NCI-H748 treated with DMSO at 0.1 percent for 48 hours (cell line): ENCODE results near the gene HOXB8.

Experiments
- DNase-seq: peaks from one replicate; lab custom pipeline; 2025; lab: John Stamatoyannopoulos, UW

Gene HOXB8

DNA sequence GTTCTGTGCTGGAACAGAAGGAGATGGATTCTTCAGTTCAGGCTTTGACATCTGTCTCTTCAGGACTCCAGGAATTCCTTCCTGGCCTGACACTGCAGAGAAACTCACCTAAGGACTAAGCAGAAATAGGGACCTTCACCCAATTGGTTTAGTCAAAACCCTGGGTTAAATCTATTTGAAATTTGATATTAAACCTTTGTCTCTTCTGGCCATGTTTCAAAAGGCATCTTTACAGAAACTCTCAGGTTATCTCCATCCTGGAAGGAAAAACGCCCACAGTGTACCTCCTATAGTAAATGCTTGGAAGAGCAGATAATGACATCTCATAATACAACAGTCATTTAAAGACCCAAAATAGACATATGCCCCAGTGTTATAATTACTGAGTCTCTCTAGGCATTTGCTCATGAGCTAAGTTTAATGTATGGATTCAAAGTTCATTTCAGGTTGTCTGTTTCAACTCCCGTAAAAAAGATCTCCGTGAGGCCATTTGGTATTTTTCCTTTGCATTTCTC lies 31.3 kb downstream of the HOXB8 start:
- DNase-seq, result no peak

GRCh38 chr17:48582750-48583069 lies 32.4 kb downstream of the HOXB8 start:
- no peak for DNase-seq

GRCh38 chr17:48579760-48580554 lies 35.1 kb downstream of the HOXB8 start:
- no peak for DNase-seq

DNA sequence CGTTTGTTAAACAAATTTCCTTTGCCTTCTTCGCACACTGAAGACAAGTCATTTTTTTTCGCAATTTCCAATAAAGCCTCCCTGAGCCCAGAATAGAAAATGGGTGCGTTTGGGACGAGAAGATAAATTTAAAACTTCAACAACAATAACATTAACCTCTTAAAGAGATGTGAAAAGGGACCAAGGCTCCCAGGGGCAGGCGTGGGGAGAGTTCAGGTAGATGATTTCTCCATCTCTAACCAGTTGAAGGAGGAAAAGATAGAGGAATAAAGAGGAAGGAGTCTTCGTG lies 35.7 kb downstream of the HOXB8 start:
- no peak for DNase-seq

- DNase-seq, result no peak
These were observed 36.2 kb downstream of the HOXB8 start for GRCh38 chr17:48578616-48579470.

DNA sequence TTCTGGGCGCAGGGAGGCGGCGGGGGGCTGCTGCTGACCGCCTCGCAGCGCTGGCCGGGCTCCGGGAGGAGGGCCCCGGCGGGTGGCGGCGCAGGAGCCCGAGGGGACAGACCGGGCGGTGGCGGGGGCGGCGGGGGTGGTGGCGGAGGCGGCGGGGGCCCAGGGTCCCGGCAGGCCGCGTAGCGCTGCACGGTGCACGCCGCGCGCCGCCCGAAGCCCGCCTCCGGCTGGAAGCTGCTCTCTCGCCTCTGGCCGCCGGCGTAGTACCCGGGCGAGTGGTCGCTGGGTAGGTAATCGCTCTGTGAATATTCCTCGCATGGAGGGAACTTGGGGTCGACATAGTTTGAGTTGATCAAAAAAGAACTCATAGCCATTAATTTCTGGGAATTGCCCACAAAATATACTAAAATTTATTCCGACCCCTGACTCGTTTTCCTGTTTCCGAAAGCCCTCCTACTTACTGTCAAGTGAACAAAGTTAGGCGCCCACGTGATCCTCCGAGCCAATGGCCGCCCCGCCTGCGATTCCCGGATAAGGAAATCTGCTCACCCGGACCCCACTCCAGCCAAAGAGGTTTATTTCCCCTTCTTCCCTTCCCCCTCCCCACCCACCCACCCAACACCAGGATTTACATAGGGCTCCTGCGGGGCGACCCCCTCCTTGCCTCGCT lies 37.0 kb downstream of the HOXB8 start, which contains the start of gene HOXB4:
Gene HOXB4, minus strand, starts transcription at position 405 of the 670 bp plus-strand sequence. Its CDS starts 31 bp downstream, at position 374.
- DNase-seq, result peak; percentile 65

DNA sequence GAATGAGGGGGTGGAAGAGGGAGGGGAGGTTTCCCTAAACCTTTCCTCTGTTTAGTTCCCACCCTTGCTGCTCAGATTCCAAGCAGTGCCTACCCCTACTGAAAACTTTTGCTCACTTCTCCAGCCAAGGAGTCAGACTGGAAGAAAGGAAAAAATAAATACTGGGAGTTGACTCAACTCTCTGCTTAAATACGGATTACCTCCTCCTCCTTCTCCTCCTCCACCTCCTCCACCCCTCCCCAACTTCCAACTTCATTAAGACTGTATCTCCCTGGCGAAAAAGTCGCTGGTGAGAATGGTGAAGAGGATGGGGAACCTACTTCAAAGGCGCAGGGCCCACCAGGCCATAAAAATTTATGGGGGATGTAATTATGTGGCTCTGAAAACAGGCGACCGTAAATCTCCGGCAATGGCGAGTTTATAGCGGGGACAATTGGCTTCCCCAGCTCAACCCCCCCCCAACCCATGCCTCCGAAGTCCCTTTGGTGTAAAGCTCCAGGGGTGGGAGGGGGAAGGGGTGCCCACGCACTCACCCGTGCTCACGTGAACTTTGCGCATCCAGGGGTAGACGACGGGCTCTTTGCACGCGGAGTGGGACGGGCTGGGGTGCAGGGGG lies 37.7 kb downstream of the HOXB8 start:
- DNase-seq, result no peak

DNA sequence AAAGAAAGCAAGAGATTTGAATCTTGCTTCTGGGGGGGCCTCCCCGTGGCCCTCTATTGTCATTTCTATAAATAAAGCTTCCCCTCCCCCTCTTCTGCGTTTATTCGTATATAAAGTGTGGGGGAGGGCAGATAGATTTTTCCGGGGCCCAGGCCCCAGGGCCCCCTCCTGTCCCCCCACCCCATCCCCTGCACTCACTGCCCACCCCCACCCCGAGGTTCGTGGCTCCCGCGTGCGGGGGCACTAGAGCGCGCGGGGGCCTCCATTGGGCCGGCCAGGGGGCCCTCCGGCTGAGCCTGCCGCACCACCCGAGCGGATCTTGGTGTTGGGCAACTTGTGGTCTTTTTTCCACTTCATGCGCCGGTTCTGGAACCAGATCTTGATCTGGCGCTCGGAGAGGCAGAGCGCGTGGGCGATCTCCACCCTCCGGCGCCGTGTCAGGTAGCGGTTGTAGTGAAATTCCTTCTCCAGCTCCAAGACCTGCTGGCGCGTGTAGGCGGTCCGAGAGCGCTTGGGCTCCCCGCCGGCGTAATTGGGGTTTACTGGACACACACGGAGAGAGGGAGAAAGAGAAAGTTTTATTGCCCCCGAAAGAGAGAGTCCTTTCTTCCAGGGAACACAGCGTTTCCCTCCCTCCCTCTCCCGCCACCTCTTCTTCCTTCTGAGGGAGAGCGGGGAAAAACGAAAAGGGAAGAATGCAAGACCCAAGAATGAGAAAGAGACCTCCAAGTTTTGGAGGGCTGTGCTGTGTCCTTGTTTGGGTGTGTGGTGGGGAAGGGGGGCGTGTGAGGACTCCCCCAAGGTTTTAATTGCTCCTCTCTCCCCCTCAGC lies 38.4 kb downstream of the HOXB8 start:
- DNase-seq, result no peak

- DNase-seq, result no peak
These were observed 39.2 kb downstream of the HOXB8 start for GRCh38 chr17:48575673-48576478.

GRCh38 chr17:48575066-48575582 lies 40.0 kb downstream of the HOXB8 start:
- DNase-seq, result no peak

GRCh38 chr17:48574505-48575065 lies 40.5 kb downstream of the HOXB8 start:
- no peak for DNase-seq

DNA sequence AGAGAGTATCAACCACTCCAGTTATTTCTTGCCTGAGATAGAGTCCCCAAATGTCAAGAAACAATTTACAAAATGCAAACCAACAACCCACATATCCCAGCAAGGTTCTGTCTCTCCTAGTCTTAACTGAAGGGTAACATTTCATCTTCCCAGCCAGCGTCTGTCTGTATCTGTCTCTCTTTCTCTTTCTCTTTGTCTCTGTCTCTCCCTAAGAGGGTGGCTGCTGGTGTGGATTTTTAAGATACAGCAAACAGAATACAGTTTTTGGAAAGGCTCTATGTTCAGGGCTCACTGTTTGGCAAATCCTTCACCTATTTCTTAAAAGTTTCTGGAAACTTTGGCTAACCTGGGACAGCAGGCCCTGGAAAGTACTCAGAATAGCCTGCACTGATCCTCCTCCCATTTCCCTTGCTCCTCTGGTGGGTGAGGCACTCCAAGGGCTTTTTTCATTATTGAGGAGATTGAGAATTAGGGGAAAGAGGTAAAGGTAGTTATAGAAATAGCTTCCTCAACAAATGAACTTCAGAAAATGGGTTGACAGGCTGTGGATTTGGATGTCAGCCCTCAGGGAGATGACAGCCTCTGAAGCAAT lies 43.2 kb downstream of the HOXB8 start:
- no peak for DNase-seq

GRCh38 chr17:48571024-48571818 lies 43.9 kb downstream of the HOXB8 start:
- no peak for DNase-seq

- no peak for DNase-seq
These were observed 44.6 kb downstream of the HOXB8 start for GRCh38 chr17:48570325-48571023.

DNA sequence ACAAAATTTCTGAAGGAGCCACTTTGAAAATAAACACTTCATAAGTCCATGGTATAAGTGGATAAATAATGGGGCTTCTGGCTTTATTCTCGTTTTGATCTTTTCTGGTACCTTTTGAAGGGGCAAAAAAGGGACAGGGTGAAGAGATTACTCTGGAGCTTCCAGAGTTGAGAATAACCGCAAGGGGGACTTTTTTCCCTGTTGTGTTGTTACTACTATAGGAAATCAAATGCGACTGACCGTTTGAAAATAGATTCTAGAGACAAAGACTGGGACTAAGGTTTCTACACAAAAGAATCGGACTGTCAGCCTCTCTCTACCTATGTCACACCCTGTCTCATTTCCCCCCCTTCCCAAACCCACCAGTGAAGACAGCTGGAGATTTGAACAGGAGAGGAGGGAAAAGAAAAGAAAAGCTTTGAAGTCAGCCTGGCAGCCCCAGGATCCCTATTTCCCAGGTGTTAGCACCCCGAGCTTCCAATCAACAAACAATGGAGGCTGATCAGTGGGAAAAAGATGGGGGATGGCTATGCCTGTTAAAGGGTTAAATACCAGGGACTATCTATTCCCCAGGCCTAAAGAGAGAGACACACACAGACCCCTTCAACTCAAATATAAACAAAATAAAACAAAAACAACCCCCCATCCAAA lies 45.3 kb downstream of the HOXB8 start:
- DNase-seq, result no peak

DNA sequence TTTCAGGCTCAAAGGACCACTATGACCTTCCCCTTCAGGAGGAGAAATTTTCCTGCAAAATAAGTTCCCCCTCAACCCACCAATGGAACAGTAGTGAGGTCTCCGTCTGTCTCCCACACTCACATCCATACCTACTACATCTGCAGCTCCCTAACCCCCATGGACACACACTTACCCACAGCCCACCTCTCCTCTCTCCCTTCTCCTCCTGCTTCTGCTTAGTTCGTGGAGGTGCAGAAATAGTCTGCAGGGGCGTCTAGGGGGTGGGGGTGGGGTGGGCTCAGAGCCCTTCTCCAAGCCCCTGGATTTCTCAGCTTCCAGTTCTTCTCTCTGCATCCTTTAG lies 45.9 kb downstream of the HOXB8 start:
- DNase-seq, result no peak

- DNase-seq, result no peak
These were observed 46.4 kb downstream of the HOXB8 start for GRCh38 chr17:48568499-48569239.
